GM11168 (cell line): Measurements from ENCODE around the gene FOXC1.

ENCODE experiments used
- in situ Hi-C: fragments of 300-500 bp; cut with MboI; formaldehyde crosslinking; loops from one replicate; pipeline ENCODE4 v1.12.0; 2022; ENCODE audit warnings: low sequenced_read_pairs; ENCODE audit not compliant: unreplicated experiment

Gene FOXC1

DNA sequence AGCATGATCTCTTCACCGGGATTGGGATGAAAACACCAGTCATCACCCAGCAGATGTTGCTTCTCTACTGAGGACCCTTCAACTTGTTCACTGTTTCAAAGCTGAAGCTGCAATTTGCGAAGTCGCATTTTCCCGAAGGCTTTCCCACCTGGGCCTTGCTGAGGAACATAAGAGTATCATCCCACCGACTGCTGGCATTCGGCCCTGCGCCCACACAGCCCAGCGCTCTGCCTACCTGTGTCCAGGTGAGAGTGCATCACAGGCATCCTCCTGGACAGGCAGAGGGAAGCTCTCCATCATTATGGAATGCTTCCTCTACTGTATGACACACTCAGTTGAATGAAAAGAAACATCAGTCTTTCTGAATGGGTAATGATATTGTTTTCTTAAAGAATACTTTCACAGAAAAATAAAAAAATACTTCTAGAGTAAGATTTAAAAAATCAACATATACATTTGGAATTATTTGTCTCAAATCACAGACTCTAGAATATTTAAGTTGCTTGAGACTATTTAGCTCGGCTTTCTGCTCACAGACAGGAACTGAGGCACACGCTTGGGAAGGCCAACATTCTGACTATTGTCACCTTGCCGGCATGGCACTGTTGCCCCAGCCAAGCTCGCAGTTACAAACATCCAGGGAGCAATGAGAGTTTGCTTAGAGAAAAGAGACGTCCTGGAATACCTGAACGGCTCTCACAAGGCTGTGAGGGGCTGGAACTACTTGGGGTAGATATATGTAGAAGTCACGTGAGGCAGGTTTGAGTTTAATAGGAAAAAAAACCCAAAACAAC lies 48.7 kb downstream of the FOXC1 start:
- in situ Hi-C loops, result no loop called here

DNA sequence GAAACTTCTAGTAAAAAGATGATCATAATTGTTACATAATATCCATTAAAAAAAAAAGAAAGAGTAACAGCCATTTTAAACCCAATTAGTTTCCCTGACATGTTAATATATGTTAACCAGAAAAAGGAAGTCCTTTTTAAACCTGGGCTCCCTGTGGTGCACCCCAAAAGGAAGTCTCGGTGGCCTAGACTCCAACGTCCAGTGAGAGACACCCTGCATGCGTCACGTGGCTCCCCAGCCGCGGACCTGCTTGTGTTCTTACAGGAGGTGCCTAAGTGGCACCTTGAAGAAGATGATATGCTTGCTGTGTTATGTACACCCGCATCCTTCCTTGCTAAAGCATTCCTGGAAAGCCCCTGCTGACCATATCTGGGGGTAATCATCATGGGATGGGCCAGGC lies 50.1 kb downstream of the FOXC1 start:
- in situ Hi-C loops, result no loop called here

DNA sequence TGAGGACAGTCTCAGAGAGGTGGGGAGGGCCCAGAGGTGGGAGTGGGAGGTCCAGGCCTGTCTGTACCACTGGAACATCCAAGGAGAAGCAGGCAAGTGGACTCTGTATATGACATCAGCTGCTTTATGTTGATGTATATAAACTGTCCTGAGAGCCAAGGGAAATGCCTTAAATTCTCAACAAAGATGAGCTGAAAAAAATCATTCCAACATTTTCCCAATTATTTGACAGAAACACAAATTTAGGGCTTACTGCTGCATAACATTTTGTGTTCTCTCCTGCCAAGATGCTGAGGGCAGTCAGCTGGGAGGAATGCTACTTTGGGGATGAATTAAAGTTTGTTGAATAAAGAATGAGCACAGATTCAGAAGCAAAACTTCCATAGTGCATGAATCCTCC lies 52.8 kb downstream of the FOXC1 start:
- in situ Hi-C loops, result no loop called here
